ENCODE data around the gene PCDHAC1. TPM values are rescaled to one million over a fixed set of nuclear protein-coding genes. Genes with fewer than 3 reads are reported as not detected.

PCDHAC1 gene
- total RNA-seq, 1 donor = 0.36 TPM

- Histone ChIP-seq H3K27ac (ENCODE audit: low read depth, low read length) (no peak overlapping the region), H3K9me3 (ENCODE audit: low read depth, low read length) (no peaks in the 10 kb centered on the region), H3K27me3 (ENCODE audit: insufficient read depth, low read length) (no peaks in the 10 kb centered on the region), H3K4me2 (ENCODE audit: insufficient read depth, low read length) (no peak overlapping the region), H4K20me1 (ENCODE audit: insufficient read depth, low read length) (no peaks in the 10 kb centered on the region), H3K4me1 (ENCODE audit: insufficient read depth, low read length) (no peaks in the 10 kb centered on the region), H3K79me2 (ENCODE audit: insufficient read depth, low read length) (no peaks in the 10 kb centered on the region), H2AFZ (ENCODE audit: low read length) (no peak overlapping the region), H3K36me3 (ENCODE audit: insufficient read depth, low read length) (no peaks in the 10 kb centered on the region), H3K4me3 (ENCODE audit: insufficient read depth, low read length) (no peak overlapping the region)
- no peak for DNase-seq (ENCODE audit: insufficient read length, low spot score, missing footprints)
- TF ChIP-seq CTCF (IDR thresholded peaks at IDR 0.05; ENCODE audit: extremely low read depth, low read depth, low read length) = no peak
Observed at GRCh38 chr5:140978983-140979382, 52.9 kb downstream of the PCDHAC1 start.

Small RNA genes lying within 50 kb of the gene (small RNA-seq; reads per million reads assigned to genes)
- gene AC010223.1 = not detected

Other genes with a start within 250 kb of the PCDHAC1 start
- 41.3 and 41.6 TPM in 2 replicates for gene HARS1, start 234.9 kb upstream of the PCDHAC1 start, total RNA-seq
- gene HARS2, start 234.8 kb upstream of the PCDHAC1 start, total RNA-seq = 28.6 and 31.5 TPM in 2 replicates
- gene ZMAT2, start 225.9 kb upstream of the PCDHAC1 start, total RNA-seq = 31.8 and 33.9 TPM in 2 replicates
- not detected in 2 replicates for gene PCDHA1, start 140.2 kb upstream of the PCDHAC1 start, total RNA-seq
- gene PCDHA2, start 131.4 kb upstream of the PCDHAC1 start, total RNA-seq = under 0.01 and 0.29 TPM in 2 replicates
- 0.36 and 0.59 TPM in 2 replicates for gene PCDHA3, start 125.2 kb upstream of the PCDHAC1 start, total RNA-seq
- gene PCDHA4, start 119.2 kb upstream of the PCDHAC1 start, total RNA-seq = 0.72 and 0.88 TPM in 2 replicates
- gene PCDHA5, start 104.7 kb upstream of the PCDHAC1 start, total RNA-seq = under 0.01 and 0.29 TPM in 2 replicates
- 0.88 and 1.1 TPM in 2 replicates for gene PCDHA6, start 98.3 kb upstream of the PCDHAC1 start, total RNA-seq
- 0.59 and 0.72 TPM in 2 replicates for gene PCDHA7, start 92.0 kb upstream of the PCDHAC1 start, total RNA-seq
- 0.29 and 0.36 TPM in 2 replicates for gene PCDHA8, start 85.1 kb upstream of the PCDHAC1 start, total RNA-seq
- gene PCDHA9, start 77.9 kb upstream of the PCDHAC1 start, total RNA-seq = 0.29 and 0.36 TPM in 2 replicates
- gene PCDHA10, start 70.4 kb upstream of the PCDHAC1 start, total RNA-seq = 0.36 and 0.59 TPM in 2 replicates
- 0.29 and 0.36 TPM in 2 replicates for gene PCDHA11, start 57.3 kb upstream of the PCDHAC1 start, total RNA-seq
- gene PCDHA12, start 51.0 kb upstream of the PCDHAC1 start, total RNA-seq = under 0.01 and 0.36 TPM in 2 replicates
- under 0.01 TPM in 2 replicates for gene PCDHA13, start 44.2 kb upstream of the PCDHAC1 start, total RNA-seq
- gene PCDHAC2, start 40.2 kb downstream of the PCDHAC1 start, total RNA-seq = 0.36 and 0.59 TPM in 2 replicates
- not detected in 2 replicates for gene PCDHB1, start 125.1 kb downstream of the PCDHAC1 start, total RNA-seq
- 1.2 and 1.4 TPM in 2 replicates for gene PCDHB2, start 168.3 kb downstream of the PCDHAC1 start, total RNA-seq
- 0.36 and 0.88 TPM in 2 replicates for gene PCDHB3, start 174.2 kb downstream of the PCDHAC1 start, total RNA-seq
- 1.1 and 1.2 TPM in 2 replicates for gene PCDHB4, start 195.5 kb downstream of the PCDHAC1 start, total RNA-seq
- 1.5 and 2.9 TPM in 2 replicates for gene PCDHB5, start 208.9 kb downstream of the PCDHAC1 start, total RNA-seq
- gene PCDHB6, start 223.8 kb downstream of the PCDHAC1 start, total RNA-seq = 0.59 and 0.72 TPM in 2 replicates
- 2.2 and 2.4 TPM in 2 replicates for gene PCDHB7, start 246.3 kb downstream of the PCDHAC1 start, total RNA-seq